HepG2 (cell line): Measurements from ENCODE around the gene GRIK5. TPM values are rescaled to one million over a fixed set of nuclear protein-coding genes. Genes with fewer than 3 reads are reported as not detected.

Experiments
- KDM3A ChIP-seq: IDR thresholded peaks from 2 replicates; pipeline ENCODE4 v1.6.1; 2018; ENCODE audit warnings: low read depth, missing compliant biosample characterization
- KLF9 ChIP-seq: IDR thresholded peaks from 2 replicates; pipeline ENCODE4 v1.6.1; 2016; ENCODE audit warnings: low read depth
- MAZ ChIP-seq, 2 experiments: sonication (generic) in 1 of 2; formaldehyde crosslinking in 1 of 2; IDR thresholded peaks; 2 replicates each; pipeline versions ENCODE4 v1.5.0 to v1.6.1; 2012 to 2020; ENCODE audit warnings: low read depth in 2 of 2, mild to moderate bottlenecking in 2 of 2, borderline replicate concordance in 1 of 2, improper control_type of control experiment in 1 of 2, low read length in 1 of 2, missing genetic modification reagents in 1 of 2, moderate library complexity in 1 of 2
- NONO ChIP-seq, 2 experiments: fragments of 450-650 bp in 1 of 2; sonication (generic) in 1 of 2; formaldehyde crosslinking in 1 of 2; IDR thresholded peaks in 1 of 2; conservative IDR thresholded peaks in 1 of 2; 2 replicates each; pipeline versions ENCODE4 v1.6.1 to v1.8.0; 2017 to 2022; ENCODE audit warnings: mild to moderate bottlenecking in 1 of 2, missing genetic modification reagents in 1 of 2, moderate library complexity in 1 of 2
- PHF20 ChIP-seq: sonication (generic); formaldehyde crosslinking; IDR thresholded peaks from 2 replicates; pipeline ENCODE4 v1.5.0; 2020; ENCODE audit warnings: mild to moderate bottlenecking, missing genetic modification reagents
- RNF2 ChIP-seq: fragments of 450-650 bp; conservative IDR thresholded peaks from 2 replicates; pipeline ENCODE4 v1.6.1; 2016; ENCODE audit warnings: low read depth
- SMAD9 ChIP-seq: sonication (generic); formaldehyde crosslinking; IDR thresholded peaks from 2 replicates; pipeline ENCODE4 v1.5.1; 2020; ENCODE audit warnings: mild to moderate bottlenecking, missing genetic modification reagents
- SP4 ChIP-seq: sonication (generic); formaldehyde crosslinking; IDR thresholded peaks from 2 replicates; pipeline ENCODE4 v1.8.1; 2023; ENCODE audit warnings: mild to moderate bottlenecking, missing genetic modification reagents
- TARDBP ChIP-seq: sonication (generic); formaldehyde crosslinking; IDR thresholded peaks from 2 replicates; pipeline ENCODE4 v1.8.0; 2022; ENCODE audit warnings: mild to moderate bottlenecking, missing genetic modification reagents
- ZNF296 ChIP-seq: sonication (generic); formaldehyde crosslinking; conservative IDR thresholded peaks from 2 replicates; pipeline ENCODE4 v1.5.0; 2020; ENCODE audit warnings: mild to moderate bottlenecking, missing genetic modification reagents
- ZNF570 ChIP-seq: sonication (generic); formaldehyde crosslinking; IDR thresholded peaks from 2 replicates; pipeline ENCODE4 v1.4.0; 2020; ENCODE audit warnings: mild to moderate bottlenecking, missing genetic modification reagents, borderline replicate concordance
- ZNF607 ChIP-seq: sonication (generic); formaldehyde crosslinking; IDR thresholded peaks from 2 replicates; pipeline ENCODE4 v1.5.1; 2020; ENCODE audit warnings: missing genetic modification reagents, mild to moderate bottlenecking, borderline replicate concordance
- ZNF713 ChIP-seq: sonication (generic); formaldehyde crosslinking; IDR thresholded peaks from 2 replicates; pipeline ENCODE4 v1.4.0; 2020; ENCODE audit warnings: mild to moderate bottlenecking, missing genetic modification reagents
- ZNF775 ChIP-seq: sonication (generic); formaldehyde crosslinking; IDR thresholded peaks from 2 replicates; pipeline ENCODE4 v1.4.0; 2020; ENCODE audit warnings: missing genetic modification reagents, mild to moderate bottlenecking, moderate library complexity, borderline replicate concordance
- polyA plus RNA-seq, 8 experiments: library from polyadenylated mRNA; depleted of rRNA in 3 of 8; stranded (reverse) in 7 of 8; unstranded in 1 of 8; fragments of >200 nt; fragmentation: Illumina TruSeq in 4 of 8; extraction: Trizol in 4 of 8; gene quantifications; 2 replicates each; pipeline versions ENCODE4 v1.2.1 to v1.2.3, GENCODE V29; 2011 to 2016; ENCODE audit warnings: low read depth in 4 of 8, missing spikeins in 1 of 8, mixed read lengths in 1 of 8; ENCODE audit not compliant: insufficient read depth in 1 of 8
- total RNA-seq, 5 experiments: library from RNA; depleted of rRNA; stranded (reverse); fragments of >200 nt; fragmentation: Illumina TruSeq; extraction: Trizol; gene quantifications; 2 replicates each; pipeline ENCODE4 v1.2.3, GENCODE V29; 2016; ENCODE audit warnings: low read depth in 1 of 5
- TF ChIP-seq, protein P1 (sequence below): sonication (generic); formaldehyde crosslinking; IDR thresholded peaks from 2 replicates; pipeline ENCODE4 v1.4.0; 2020; ENCODE audit warnings: missing genetic modification reagents
- TF ChIP-seq, protein P2 (sequence below): sonication (generic); formaldehyde crosslinking; IDR thresholded peaks from 2 replicates; pipeline ENCODE4 v1.8.0; 2022; ENCODE audit warnings: missing genetic modification reagents, mild to moderate bottlenecking, inconsistent platforms, borderline replicate concordance
- TF ChIP-seq, protein P3 (sequence below): sonication (generic); formaldehyde crosslinking; IDR thresholded peaks from 2 replicates; pipeline ENCODE4 v1.5.1; 2020; ENCODE audit warnings: mild to moderate bottlenecking, missing genetic modification reagents

Gene GRIK5
- total and polyA plus RNA-seq, 2 of the 13 experiments (the other 11 are each of a cell fraction or from before 2014, with no cell fraction given) = not detected

DNA sequence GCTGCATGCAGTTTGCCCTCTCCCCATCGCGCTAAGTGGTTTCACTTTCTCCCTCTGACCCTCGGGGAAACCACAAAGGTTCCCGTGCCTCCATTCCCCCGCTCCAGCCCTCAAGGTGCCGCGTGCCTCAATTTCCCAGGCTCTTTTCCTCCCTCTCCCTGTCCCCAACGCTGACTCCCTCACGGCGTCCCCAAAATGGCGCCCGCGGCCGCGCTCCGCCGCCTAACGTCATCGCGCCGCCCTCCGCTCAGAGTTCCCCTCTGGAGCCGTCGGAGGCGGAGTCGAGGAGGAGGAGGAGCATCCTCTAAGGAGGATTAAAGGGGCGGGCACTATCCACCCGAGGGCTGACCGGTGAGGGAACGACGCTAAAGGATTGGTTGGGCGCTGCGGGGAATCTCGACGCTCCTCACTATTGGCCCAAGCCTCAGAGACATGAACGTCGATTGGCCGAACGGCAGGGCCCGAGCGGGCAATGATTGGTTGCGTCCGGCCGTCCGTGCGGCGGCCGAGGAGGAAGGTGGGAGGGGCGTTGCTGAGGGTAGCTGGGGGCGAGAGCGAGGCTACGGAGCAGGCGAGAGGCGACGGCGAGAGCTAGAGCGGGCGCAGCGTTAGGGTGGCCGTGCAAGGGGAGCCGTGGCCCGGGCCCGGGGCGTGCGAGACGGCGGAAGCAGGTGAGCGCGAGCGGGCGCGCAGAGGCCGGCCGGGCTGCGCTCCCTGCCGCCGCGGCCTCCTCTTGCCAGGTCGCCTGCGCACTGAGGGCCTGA lies 5.8 kb upstream of the GRIK5 start, which contains the start of gene ZNF574 (continued):
- TF ChIP-seq, protein P1, sequence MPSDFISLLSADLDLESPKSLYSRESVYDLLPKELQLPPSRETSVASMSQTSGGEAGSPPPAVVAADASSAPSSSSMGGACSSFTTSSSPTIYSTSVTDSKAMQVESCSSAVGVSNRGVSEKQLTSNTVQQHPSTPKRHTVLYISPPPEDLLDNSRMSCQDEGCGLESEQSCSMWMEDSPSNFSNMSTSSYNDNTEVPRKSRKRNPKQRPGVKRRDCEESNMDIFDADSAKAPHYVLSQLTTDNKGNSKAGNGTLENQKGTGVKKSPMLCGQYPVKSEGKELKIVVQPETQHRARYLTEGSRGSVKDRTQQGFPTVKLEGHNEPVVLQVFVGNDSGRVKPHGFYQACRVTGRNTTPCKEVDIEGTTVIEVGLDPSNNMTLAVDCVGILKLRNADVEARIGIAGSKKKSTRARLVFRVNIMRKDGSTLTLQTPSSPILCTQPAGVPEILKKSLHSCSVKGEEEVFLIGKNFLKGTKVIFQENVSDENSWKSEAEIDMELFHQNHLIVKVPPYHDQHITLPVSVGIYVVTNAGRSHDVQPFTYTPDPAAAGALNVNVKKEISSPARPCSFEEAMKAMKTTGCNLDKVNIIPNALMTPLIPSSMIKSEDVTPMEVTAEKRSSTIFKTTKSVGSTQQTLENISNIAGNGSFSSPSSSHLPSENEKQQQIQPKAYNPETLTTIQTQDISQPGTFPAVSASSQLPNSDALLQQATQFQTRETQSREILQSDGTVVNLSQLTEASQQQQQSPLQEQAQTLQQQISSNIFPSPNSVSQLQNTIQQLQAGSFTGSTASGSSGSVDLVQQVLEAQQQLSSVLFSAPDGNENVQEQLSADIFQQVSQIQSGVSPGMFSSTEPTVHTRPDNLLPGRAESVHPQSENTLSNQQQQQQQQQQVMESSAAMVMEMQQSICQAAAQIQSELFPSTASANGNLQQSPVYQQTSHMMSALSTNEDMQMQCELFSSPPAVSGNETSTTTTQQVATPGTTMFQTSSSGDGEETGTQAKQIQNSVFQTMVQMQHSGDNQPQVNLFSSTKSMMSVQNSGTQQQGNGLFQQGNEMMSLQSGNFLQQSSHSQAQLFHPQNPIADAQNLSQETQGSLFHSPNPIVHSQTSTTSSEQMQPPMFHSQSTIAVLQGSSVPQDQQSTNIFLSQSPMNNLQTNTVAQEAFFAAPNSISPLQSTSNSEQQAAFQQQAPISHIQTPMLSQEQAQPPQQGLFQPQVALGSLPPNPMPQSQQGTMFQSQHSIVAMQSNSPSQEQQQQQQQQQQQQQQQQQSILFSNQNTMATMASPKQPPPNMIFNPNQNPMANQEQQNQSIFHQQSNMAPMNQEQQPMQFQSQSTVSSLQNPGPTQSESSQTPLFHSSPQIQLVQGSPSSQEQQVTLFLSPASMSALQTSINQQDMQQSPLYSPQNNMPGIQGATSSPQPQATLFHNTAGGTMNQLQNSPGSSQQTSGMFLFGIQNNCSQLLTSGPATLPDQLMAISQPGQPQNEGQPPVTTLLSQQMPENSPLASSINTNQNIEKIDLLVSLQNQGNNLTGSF (CRISPR knock-in tag) = no peak
- TF ChIP-seq ZNF713 (CRISPR knock-in tag) (no peak), SP4 (CRISPR knock-in tag) (peak; percentile 47; the same call in 1 of the 2 replicates), ZNF296 (CRISPR knock-in tag) (no peak), NONO (IDR thresholded peaks at IDR 0.05) (no peak), NONO (CRISPR knock-in tag; conservative IDR thresholded peaks at IDR 0.05) (peak; percentile 69), PHF20 (CRISPR knock-in tag) (peak; percentile 66), RNF2 (0 out of 2 replicates have a peak, but pooled peaks have one; percentile 18), ZNF775 (CRISPR knock-in tag) (no peak), SMAD9 (CRISPR knock-in tag) (no peak), ZNF607 (CRISPR knock-in tag) (no peak), ZNF570 (CRISPR knock-in tag) (no peak), MAZ (IDR thresholded peaks at IDR 0.05; ENCODE audit: borderline replicate concordance, low read depth, low read length) (peak; percentile 85), MAZ (CRISPR knock-in tag; IDR thresholded peaks at IDR 0.05; ENCODE audit: low read depth) (peak; percentile 92), TARDBP (CRISPR knock-in tag) (peak; percentile 48; the same call in 1 of the 2 replicates), KLF9 (CRISPR knock-in tag) (no peak), KDM3A (CRISPR knock-in tag) (no peak)
- TF ChIP-seq, protein P2, sequence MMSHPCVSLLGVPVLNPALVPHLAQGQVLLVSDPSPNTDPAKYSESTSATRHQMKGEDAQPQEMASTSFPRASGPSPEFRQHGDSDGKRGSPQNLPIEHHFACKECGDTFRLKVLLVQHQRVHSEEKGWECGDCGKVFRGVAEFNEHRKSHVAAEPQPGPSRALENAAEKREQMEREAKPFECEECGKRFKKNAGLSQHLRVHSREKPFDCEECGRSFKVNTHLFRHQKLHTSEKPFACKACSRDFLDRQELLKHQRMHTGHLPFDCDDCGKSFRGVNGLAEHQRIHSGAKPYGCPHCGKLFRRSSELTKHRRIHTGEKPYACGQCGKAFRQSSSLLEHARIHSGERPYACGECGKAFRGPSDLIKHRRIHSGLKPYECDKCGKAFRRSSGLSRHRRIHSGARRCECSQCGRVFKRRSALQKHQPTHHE (CRISPR knock-in tag) = no peak
- TF ChIP-seq, protein P3, sequence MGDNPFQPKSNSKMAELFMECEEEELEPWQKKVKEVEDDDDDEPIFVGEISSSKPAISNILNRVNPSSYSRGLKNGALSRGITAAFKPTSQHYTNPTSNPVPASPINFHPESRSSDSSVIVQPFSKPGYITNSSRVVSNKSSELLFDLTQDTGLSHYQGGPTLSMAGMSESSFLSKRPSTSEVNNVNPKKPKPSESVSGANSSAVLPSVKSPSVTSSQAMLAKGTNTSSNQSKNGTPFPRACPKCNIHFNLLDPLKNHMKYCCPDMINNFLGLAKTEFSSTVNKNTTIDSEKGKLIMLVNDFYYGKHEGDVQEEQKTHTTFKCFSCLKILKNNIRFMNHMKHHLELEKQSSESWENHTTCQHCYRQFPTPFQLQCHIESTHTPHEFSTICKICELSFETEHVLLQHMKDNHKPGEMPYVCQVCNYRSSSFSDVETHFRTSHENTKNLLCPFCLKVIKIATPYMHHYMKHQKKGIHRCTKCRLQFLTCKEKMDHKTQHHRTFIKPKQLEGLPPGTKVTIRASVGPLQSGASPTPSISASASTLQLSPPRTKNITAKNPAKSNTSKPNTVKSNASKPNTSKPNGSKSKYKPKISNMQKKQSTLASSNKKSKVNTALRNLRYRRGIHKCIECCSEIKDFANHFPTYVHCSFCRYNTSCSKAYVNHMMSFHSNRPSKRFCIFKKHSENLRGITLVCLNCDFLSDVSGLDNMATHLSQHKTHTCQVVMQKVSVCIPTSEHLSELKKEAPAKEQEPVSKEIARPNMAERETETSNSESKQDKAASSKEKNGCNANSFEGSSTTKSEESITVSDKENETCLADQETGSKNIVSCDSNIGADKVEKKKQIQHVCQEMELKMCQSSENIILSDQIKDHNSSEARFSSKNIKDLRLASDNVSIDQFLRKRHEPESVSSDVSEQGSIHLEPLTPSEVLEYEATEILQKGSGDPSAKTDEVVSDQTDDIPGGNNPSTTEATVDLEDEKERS = 0 out of 2 replicates have a peak, but pooled peaks have one; percentile 26
